Measurements from ENCODE around the gene COLEC11. TPM values are rescaled to one million over a fixed set of nuclear protein-coding genes. Genes with fewer than 3 reads are reported as not detected.
"Not testable (repeated sequence)": the region's sequence is repeated elsewhere in the genome, so short reads cannot be mapped to it uniquely, and the experiment has no call there.

COLEC11 gene
- total RNA-seq, 2 experiments from 2014 or later, result 0.35 TPM; not detected in 1

- H3K36me3 Mint-ChIP-seq (ENCODE audit: low read depth); CTCF ChIA-PET; H3K27me3 Mint-ChIP-seq; H3K4me3 Mint-ChIP-seq; DNase-seq; POLR2A ChIA-PET; H3K9me3 Mint-ChIP-seq; H3K27ac Mint-ChIP-seq; H3K4me1 Mint-ChIP-seq: not testable (repeated sequence)
These were observed 41.0 kb downstream of the COLEC11 start for GRCh38 chr2:3635975-3636327.

DNA sequence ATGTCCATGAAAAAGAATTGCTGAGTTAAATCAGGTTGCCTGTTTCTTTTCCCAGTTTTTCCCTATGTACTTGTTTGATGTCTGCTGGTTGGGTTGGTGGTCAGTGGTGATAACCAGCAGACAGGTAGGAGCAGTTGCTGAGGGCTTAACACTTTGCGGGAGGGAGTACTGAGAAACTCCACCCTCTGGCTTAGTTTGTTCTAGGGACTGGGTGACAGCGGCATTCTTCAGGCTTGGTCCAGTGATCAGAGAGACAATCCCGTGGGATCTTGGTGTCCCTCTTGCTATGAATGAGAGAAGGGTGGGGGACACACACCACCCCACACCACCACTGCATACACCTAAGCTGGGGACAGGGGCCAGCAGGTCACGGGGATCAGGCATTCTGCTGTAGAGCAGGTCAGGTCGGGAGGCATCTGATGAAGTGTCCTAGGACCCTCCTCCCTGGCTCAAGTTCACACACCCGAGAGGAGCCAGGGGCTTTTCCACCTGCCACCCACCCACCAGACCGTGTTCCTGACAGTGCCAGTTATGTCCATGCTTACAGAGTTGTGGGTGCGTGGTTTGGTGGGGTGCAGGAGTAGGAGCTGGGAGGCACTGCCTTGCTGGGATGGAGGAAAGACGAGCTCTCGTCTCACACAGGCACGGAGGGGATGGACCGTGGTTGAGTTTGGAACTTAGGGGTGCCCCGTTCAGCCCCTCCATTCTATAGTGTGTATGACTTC is 41.8 kb downstream of the COLEC11 start:
- no peak for DNase-seq
- ChIA-PET CTCF (interaction anchor here (1.3 to 1.4 kb wide), 2 partner anchors 14 to 15 kb away, joined by 3 to 4 read pairs; no protein-coding TSS in a partner anchor), POLR2A (no interaction called here)
- no peak overlapping the region for H3K4me3 Mint-ChIP-seq
- H3K36me3 Mint-ChIP-seq (ENCODE audit: low read depth), result no peaks in the 10 kb centered on the region
- no peak overlapping the region for H3K27ac Mint-ChIP-seq
- H3K27me3 Mint-ChIP-seq, result no peaks in the 10 kb centered on the region
- H3K4me1 Mint-ChIP-seq, result no peaks in the 10 kb centered on the region
- no peaks in the 10 kb centered on the region for H3K9me3 Mint-ChIP-seq

- Mint-ChIP-seq H3K9me3 (no peaks in the 10 kb centered on the region), H3K27me3 (no peaks in the 10 kb centered on the region), H3K36me3 (ENCODE audit: low read depth) (no peaks in the 10 kb centered on the region), H3K27ac (no peak overlapping the region), H3K4me3 (no peak overlapping the region), H3K4me1 (no peaks in the 10 kb centered on the region)
- ChIA-PET POLR2A (interaction anchor here (0.6 kb wide), 1 partner anchor 55 kb away, joined by 4 read pairs; no protein-coding TSS in a partner anchor), CTCF (interaction anchor here (1.3 to 1.4 kb wide), 2 partner anchors 13 to 14 kb away, joined by 3 to 4 read pairs; no protein-coding TSS in a partner anchor)
- DNase-seq, result no peak
These were observed 42.4 kb downstream of the COLEC11 start for GRCh38 chr2:3637311-3637675.

DNA sequence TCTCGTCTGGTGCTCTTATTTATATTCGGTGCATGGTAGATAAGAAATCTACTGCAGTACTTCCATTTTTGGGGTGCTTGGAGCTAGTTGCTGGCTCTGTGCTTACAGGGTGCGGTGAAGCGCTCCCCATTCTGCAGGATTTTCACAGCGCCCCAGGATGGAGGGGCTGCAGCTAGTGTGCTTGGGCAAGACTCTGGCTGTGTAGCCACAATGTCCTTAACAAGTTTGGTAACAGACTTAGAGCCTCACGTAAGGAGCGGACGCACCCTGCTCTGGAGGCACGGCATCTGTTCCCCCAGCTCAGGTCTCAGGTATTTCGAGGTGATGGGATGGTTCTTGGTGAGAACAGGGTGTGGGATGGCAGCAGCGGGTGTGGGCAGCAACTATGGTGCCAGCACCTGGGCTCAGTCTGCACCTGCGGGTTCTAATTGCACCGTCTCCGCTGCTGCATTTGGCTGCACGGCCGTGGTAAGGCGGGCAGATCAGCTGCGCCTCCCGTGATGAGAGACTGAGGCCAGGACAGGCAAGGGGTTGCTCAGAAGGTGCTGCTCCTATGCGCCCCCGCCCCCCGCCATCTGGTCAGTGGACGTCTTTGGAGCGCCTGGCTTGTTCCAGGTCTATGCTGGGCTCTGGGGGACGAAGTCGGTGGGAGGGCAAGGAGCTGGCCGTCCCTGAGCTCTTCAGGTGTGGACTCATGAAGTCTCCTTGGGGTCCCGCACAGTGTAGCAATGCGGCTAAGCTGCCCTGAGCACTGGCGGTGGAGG is 43.0 kb downstream of the COLEC11 start:
- no peak overlapping the region for H3K4me3 Mint-ChIP-seq
- H3K4me1 Mint-ChIP-seq, result no peaks in the 10 kb centered on the region
- no peaks in the 10 kb centered on the region for H3K9me3 Mint-ChIP-seq
- no peaks in the 10 kb centered on the region for H3K27me3 Mint-ChIP-seq
- ChIA-PET CTCF (interaction anchor here (1.3 to 1.4 kb wide), 2 partner anchors 12 to 14 kb away, joined by 3 to 4 read pairs; no protein-coding TSS in a partner anchor), POLR2A (interaction anchor here (0.6 kb wide), 1 partner anchor 55 kb away, joined by 4 read pairs; no protein-coding TSS in a partner anchor)
- H3K27ac Mint-ChIP-seq, result no peak overlapping the region
- no peaks in the 10 kb centered on the region for H3K36me3 Mint-ChIP-seq (ENCODE audit: low read depth)
- no peak for DNase-seq

- Mint-ChIP-seq H3K4me3 (no peak overlapping the region), H3K27me3 (no peaks in the 10 kb centered on the region), H3K27ac (no peak overlapping the region), H3K9me3 (no peaks in the 10 kb centered on the region), H3K4me1 (no peaks in the 10 kb centered on the region), H3K36me3 (ENCODE audit: low read depth) (no peaks in the 10 kb centered on the region)
- DNase-seq, result no peak
- ChIA-PET CTCF (interaction anchor here (1.4 kb wide), 1 partner anchor 13 kb away, joined by 4 read pairs; no protein-coding TSS in a partner anchor), POLR2A (no interaction called here)
These were observed 43.5 kb downstream of the COLEC11 start for GRCh38 chr2:3638456-3638810.

- no peak overlapping the region for H3K4me3 Mint-ChIP-seq
- no peaks in the 10 kb centered on the region for H3K36me3 Mint-ChIP-seq (ENCODE audit: low read depth)
- POLR2A ChIA-PET, result no interaction called here
- H3K27me3 Mint-ChIP-seq, result no peaks in the 10 kb centered on the region
- no peak overlapping the region for H3K27ac Mint-ChIP-seq
- DNase-seq, result no peak
- CTCF ChIA-PET, result no interaction called here
- H3K4me1 Mint-ChIP-seq, result peaks cover under 1% of the 10 kb centered on the region
- no peaks in the 10 kb centered on the region for H3K9me3 Mint-ChIP-seq
These were observed 44.2 kb downstream of the COLEC11 start for GRCh38 chr2:3639015-3639630.

DNA sequence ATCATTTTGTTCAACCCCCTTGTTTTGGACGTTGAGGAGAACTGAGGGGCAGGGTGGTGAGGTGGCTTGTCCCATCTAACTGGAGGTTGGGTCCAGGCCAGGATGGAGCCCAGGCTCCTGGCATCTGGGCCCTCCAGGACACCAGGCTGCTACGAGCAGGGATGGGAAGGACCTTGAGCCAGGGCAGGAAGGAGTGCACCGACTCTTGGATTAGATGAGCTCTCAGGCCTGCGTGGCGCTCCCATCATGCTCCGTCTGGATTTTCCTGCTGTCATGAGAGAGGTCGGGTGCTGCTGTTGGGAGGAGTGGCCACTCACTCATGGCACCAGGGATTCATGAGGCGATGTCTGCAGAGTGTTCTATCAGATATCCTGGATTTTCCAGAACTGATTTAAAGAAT is 44.7 kb downstream of the COLEC11 start:
- POLR2A ChIA-PET, result no interaction called here
- Mint-ChIP-seq H3K4me1 (peaks cover 2% of the 10 kb centered on the region), H3K36me3 (ENCODE audit: low read depth) (no peaks in the 10 kb centered on the region)

DNA sequence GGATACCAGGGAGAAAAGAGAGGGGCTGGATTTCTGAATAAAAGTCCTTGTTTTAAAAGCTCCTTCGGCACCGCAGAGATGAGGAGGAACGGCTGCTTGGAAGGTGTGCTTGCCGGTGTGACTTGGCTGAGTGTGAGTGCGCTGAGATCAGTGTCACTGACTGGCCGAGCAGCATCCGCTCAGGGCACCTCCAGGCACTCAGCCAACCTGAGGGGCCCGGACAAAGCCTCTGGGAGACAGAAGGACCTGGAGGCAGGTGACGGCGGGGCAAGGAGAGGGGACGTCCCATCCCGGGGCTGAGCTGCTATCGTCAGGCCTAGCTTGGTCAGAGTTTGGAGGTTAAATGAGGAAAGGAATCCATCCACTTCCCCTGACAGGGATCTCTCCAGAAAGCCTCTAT is 46.3 kb downstream of the COLEC11 start:
- POLR2A ChIA-PET, result no interaction called here
- no peaks in the 10 kb centered on the region for H3K36me3 Mint-ChIP-seq (ENCODE audit: low read depth)

More for the DNA sequence above, 44.7 kb downstream of the COLEC11 start:
- no peak for DNase-seq
- CTCF ChIA-PET, result no interaction called here
- no peak overlapping the region for H3K27ac Mint-ChIP-seq
- H3K27me3 Mint-ChIP-seq, result no peaks in the 10 kb centered on the region
- H3K4me3 Mint-ChIP-seq, result no peak overlapping the region
- no peaks in the 10 kb centered on the region for H3K9me3 Mint-ChIP-seq

DNA sequence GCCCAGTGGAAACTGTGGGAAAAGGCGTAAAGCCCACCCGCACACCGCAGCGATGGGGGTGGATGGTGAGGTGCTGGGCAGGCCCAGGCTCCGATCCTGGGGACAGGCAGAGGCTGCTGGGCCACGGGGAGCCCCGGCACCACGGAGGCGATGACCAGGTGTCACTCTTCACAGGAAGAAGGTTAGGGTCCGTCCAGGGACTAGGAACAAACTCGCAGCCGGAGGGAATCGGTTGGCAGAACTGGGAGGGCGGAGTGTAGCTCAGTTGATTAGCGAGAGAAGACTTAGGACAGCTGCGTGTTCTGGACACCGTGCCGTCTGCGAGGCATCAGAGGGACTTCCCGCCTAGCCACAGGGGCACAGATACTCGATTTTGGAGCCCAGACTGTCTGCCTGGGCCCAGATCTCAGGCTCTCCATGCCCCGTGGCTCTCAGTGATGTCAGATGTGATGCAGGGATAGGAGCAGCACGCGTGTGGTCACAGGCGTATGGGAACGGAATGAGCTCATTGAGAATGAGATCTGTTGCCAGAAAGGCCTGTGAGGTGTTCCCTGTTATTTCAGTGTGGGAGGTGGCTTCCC is 47.0 kb downstream of the COLEC11 start:
- peaks cover 2% of the 10 kb centered on the region for H3K4me1 Mint-ChIP-seq
- DNase-seq, result no peak
- H3K9me3 Mint-ChIP-seq, result no peaks in the 10 kb centered on the region
- H3K27me3 Mint-ChIP-seq, result no peaks in the 10 kb centered on the region
- ChIA-PET POLR2A (no interaction called here), CTCF (interaction anchor here (1.5 kb wide), 1 partner anchor 10 kb away, joined by 6 read pairs; no protein-coding TSS in a partner anchor)
- H3K27ac Mint-ChIP-seq, result no peak overlapping the region
- H3K36me3 Mint-ChIP-seq (ENCODE audit: low read depth), result no peaks in the 10 kb centered on the region
- H3K4me3 Mint-ChIP-seq, result no peak overlapping the region

More for the DNA sequence above, 46.3 kb downstream of the COLEC11 start:
- Mint-ChIP-seq H3K9me3 (no peaks in the 10 kb centered on the region), H3K4me3 (no peak overlapping the region), H3K4me1 (peaks cover 2% of the 10 kb centered on the region), H3K27ac (no peak overlapping the region), H3K27me3 (no peaks in the 10 kb centered on the region)
- no peak for DNase-seq
- CTCF ChIA-PET, result no interaction called here

- H3K36me3 Mint-ChIP-seq (ENCODE audit: low read depth), result no peaks in the 10 kb centered on the region
- CTCF ChIA-PET, result interaction anchor here (1.5 kb wide), 1 partner anchor 9 kb away, joined by 6 read pairs; no protein-coding TSS in a partner anchor
- no peak for DNase-seq
- H3K9me3 Mint-ChIP-seq, result no peaks in the 10 kb centered on the region
- H3K27me3 Mint-ChIP-seq, result no peaks in the 10 kb centered on the region
- POLR2A ChIA-PET, result no interaction called here
- H3K27ac Mint-ChIP-seq, result peak overlapping the region; percentile 27
- no peak overlapping the region for H3K4me3 Mint-ChIP-seq
- peaks cover 2% of the 10 kb centered on the region for H3K4me1 Mint-ChIP-seq
These were observed 47.8 kb downstream of the COLEC11 start for GRCh38 chr2:3642521-3643215.

- ChIA-PET CTCF (no interaction called here), POLR2A (no interaction called here)
- Mint-ChIP-seq H3K27ac (peak overlapping the region; percentile 27), H3K27me3 (no peaks in the 10 kb centered on the region), H3K9me3 (no peaks in the 10 kb centered on the region), H3K36me3 (ENCODE audit: low read depth) (no peaks in the 10 kb centered on the region), H3K4me1 (peaks cover 2% of the 10 kb centered on the region), H3K4me3 (no peak overlapping the region)
- no peak for DNase-seq
These were observed 48.7 kb downstream of the COLEC11 start for GRCh38 chr2:3643371-3644245.

GRCh38 chr2:3644246-3644525 is 49.3 kb downstream of the COLEC11 start:
- POLR2A ChIA-PET, result no interaction called here
- Mint-ChIP-seq H3K4me3 (no peak overlapping the region), H3K4me1 (peaks cover 2% of the 10 kb centered on the region), H3K27me3 (no peaks in the 10 kb centered on the region), H3K9me3 (no peaks in the 10 kb centered on the region), H3K27ac (peak overlapping the region; percentile 3), H3K36me3 (ENCODE audit: low read depth) (no peaks in the 10 kb centered on the region)
- DNase-seq, result no peak
- CTCF ChIA-PET, result no interaction called here
